H1 (cell line): ENCODE data around the gene LSM7. TPM values are rescaled to one million over a fixed set of nuclear protein-coding genes. Genes with fewer than 3 reads are reported as not detected.

Source experiments
- CTCF ChIA-PET: fragments of 300-600 bp; sonication (Branson Sonifier 250); formaldehyde crosslinking; loops from one replicate; lab custom pipeline; 2021; ENCODE audit not compliant: partially characterized antibody; lab: Charles Lee
- POLR2A ChIA-PET: fragments of 300-600 bp; sonication (Branson Sonifier 250); formaldehyde crosslinking; loops from one replicate; lab custom pipeline; 2021; ENCODE audit warnings: inconsistent platforms; ENCODE audit not compliant: partially characterized antibody; lab: Charles Lee
- DNase-seq, 2 experiments: peaks; one replicate each; pipeline versions ENCODE4 v3.0.0 to v3.0.0-alpha.2; 2010 to 2022; ENCODE audit warnings: low spot score in 2 of 2, low read depth in 1 of 2, mixed read lengths in 1 of 2
- FAIRE-seq: peaks from 2 replicates; lab custom pipeline; 2011; peaks lifted over from hg19 to GRCh38; lab: Jason Lieb, UNC
- H2AFZ ChIP-seq: 2 replicates; pipeline ENCODE4 v1.8.1; 2012; ENCODE audit warnings: low read length, inconsistent platforms
- H2AK5ac ChIP-seq: 2 replicates; pipeline ENCODE4 v1.6.1; 2013; ENCODE audit warnings: low read depth, low read length
- H2BK120ac ChIP-seq: replicated peaks from 2 replicates; pipeline ENCODE3; 2013; ENCODE audit warnings: low read depth, low read length, inconsistent platforms
- H2BK12ac ChIP-seq: 2 replicates; pipeline ENCODE4 v1.6.1; 2013; ENCODE audit warnings: low read depth, low read length
- H2BK15ac ChIP-seq: 2 replicates; pipeline ENCODE4 v1.6.1; 2013; ENCODE audit warnings: low read length
- H2BK20ac ChIP-seq: 2 replicates; pipeline ENCODE4 v1.6.1; 2013; ENCODE audit warnings: low read length
- H2BK5ac ChIP-seq: 2 replicates; pipeline ENCODE4 v1.6.1; 2013; ENCODE audit warnings: low read depth, low read length
- H3K14ac ChIP-seq: 2 replicates; pipeline ENCODE4 v1.6.1; 2013; ENCODE audit warnings: inconsistent platforms; ENCODE audit not compliant: insufficient read length
- H3K18ac ChIP-seq: 2 replicates; pipeline ENCODE4 v1.6.1; 2013; ENCODE audit warnings: low read length; ENCODE audit errors: extremely low read depth
- H3K23ac ChIP-seq: 2 replicates; pipeline ENCODE4 v1.6.1; 2013; ENCODE audit warnings: inconsistent platforms; ENCODE audit not compliant: insufficient read length
- H3K23me2 ChIP-seq: 2 replicates; pipeline ENCODE4 v1.6.1; 2013; ENCODE audit warnings: low read depth, low read length
- H3K27ac ChIP-seq: 2 replicates; pipeline ENCODE4 v1.6.1; 2011; ENCODE audit warnings: low read depth, low read length, inconsistent platforms
- H3K27me3 ChIP-seq, 4 experiments: replicated peaks in 1 of 4; 1 replicate in 1 of 4; 2 replicates in 3 of 4; pipeline versions ENCODE4 v1.6.1 to v1.8.1; 2011 to 2013; ENCODE audit warnings: low read length in 3 of 4, mild to moderate bottlenecking in 3 of 4, inconsistent platforms in 2 of 4, mixed read lengths in 2 of 4, moderate library complexity in 1 of 4; ENCODE audit not compliant: control insufficient read depth in 3 of 4, insufficient read depth in 3 of 4; ENCODE audit errors: extremely low read depth in 1 of 4
- H3K36me3 ChIP-seq, 4 experiments: 2 replicates each; pipeline versions ENCODE4 v1.6.1 to v1.8.1; 2011 to 2013; ENCODE audit warnings: mild to moderate bottlenecking in 4 of 4, low read length in 3 of 4, moderate library complexity in 2 of 4, control low read depth in 1 of 4, inconsistent platforms in 1 of 4; ENCODE audit not compliant: insufficient read depth in 4 of 4, control insufficient read depth in 2 of 4
- H3K4ac ChIP-seq: replicated peaks from 2 replicates; pipeline ENCODE3; 2013; ENCODE audit warnings: low read length, low read depth, mixed read lengths, inconsistent platforms; ENCODE audit not compliant: insufficient read length
- H3K4me1 ChIP-seq, 4 experiments: replicated peaks in 1 of 4; 1 replicate in 1 of 4; 2 replicates in 3 of 4; pipeline versions ENCODE4 v1.6.1 to v1.8.1; 2011 to 2013; ENCODE audit warnings: low read length in 3 of 4, inconsistent platforms in 2 of 4, mixed read lengths in 1 of 4; ENCODE audit not compliant: insufficient read depth in 4 of 4, control insufficient read depth in 3 of 4
- H3K4me2 ChIP-seq, 2 experiments: 2 replicates each; pipeline versions ENCODE4 v1.6.1 to v1.8.1; 2011 to 2013; ENCODE audit warnings: low read depth in 2 of 2, low read length in 2 of 2, control low read depth in 1 of 2, inconsistent platforms in 1 of 2, mild to moderate bottlenecking in 1 of 2; ENCODE audit not compliant: insufficient read depth in 1 of 2
- H3K4me3 ChIP-seq, 4 experiments: fragments of 200-600, 300-600 bp in 1 of 4; sonication (generic), shearing (Covaris generic), sonication (Bioruptor Twin) in 1 of 4; 2 replicates each; pipeline versions ENCODE4 v1.5.1 to v1.8.1; 2011 to 2016; ENCODE audit warnings: low read length in 4 of 4, low read depth in 3 of 4, control low read depth in 2 of 4, inconsistent platforms in 2 of 4, mild to moderate bottlenecking in 2 of 4, mixed read lengths in 1 of 4, moderate library complexity in 1 of 4; ENCODE audit not compliant: insufficient read depth in 2 of 4; ENCODE audit errors: extremely low read depth in 1 of 4
- H3K56ac ChIP-seq: replicated peaks from 2 replicates; pipeline ENCODE3; 2013; ENCODE audit warnings: low read depth, mild to moderate bottlenecking, mixed read lengths, low read length, inconsistent platforms; ENCODE audit not compliant: insufficient read length
- H3K79me1 ChIP-seq: 2 replicates; pipeline ENCODE4 v1.6.1; 2013; ENCODE audit warnings: low read depth, low read length, control low read depth
- H3K79me2 ChIP-seq, 2 experiments: 2 replicates each; pipeline versions ENCODE4 v1.6.1 to v1.8.1; 2012 to 2013; ENCODE audit warnings: low read length in 2 of 2, mild to moderate bottlenecking in 2 of 2, inconsistent platforms in 1 of 2; ENCODE audit not compliant: insufficient read depth in 2 of 2, control insufficient read depth in 1 of 2
- H3K9ac ChIP-seq, 4 experiments: replicated peaks in 1 of 4; 1 replicate in 1 of 4; 2 replicates in 3 of 4; pipeline versions ENCODE4 v1.6.1 to v1.8.1; 2011 to 2013; ENCODE audit warnings: low read depth in 3 of 4, low read length in 3 of 4, control low read depth in 2 of 4, mild to moderate bottlenecking in 2 of 4, moderate library complexity in 2 of 4, inconsistent platforms in 1 of 4; ENCODE audit errors: extremely low read depth in 1 of 4
- H3K9me3 ChIP-seq, 2 experiments: 2 replicates each; pipeline versions ENCODE4 v1.6.1 to v1.8.1; 2012 to 2013; ENCODE audit warnings: mild to moderate bottlenecking in 2 of 2, moderate library complexity in 2 of 2, control low read depth in 1 of 2, inconsistent platforms in 1 of 2, low read depth in 1 of 2, low read length in 1 of 2, mixed read lengths in 1 of 2; ENCODE audit not compliant: insufficient read depth in 2 of 2
- H4K20me1 ChIP-seq, 2 experiments: replicated peaks in 1 of 2; 2 replicates each; pipeline versions ENCODE3 to v1.8.1; 2011 to 2013; ENCODE audit warnings: inconsistent platforms in 2 of 2, low read length in 2 of 2, mild to moderate bottlenecking in 1 of 2; ENCODE audit not compliant: insufficient read depth in 2 of 2, control insufficient read depth in 1 of 2
- H4K5ac ChIP-seq: 2 replicates; pipeline ENCODE4 v1.6.1; 2013; ENCODE audit warnings: low read length, low read depth, mixed read lengths, inconsistent platforms; ENCODE audit not compliant: insufficient read length
- H4K8ac ChIP-seq: 2 replicates; pipeline ENCODE4 v1.8.0; 2013; ENCODE audit warnings: mild to moderate bottlenecking, moderate library complexity, low read length, inconsistent platforms; ENCODE audit not compliant: insufficient read depth; ENCODE audit errors: extremely low read depth
- H4K91ac ChIP-seq: replicated peaks from 2 replicates; pipeline ENCODE3; 2013; ENCODE audit warnings: low read length, mixed read lengths, inconsistent platforms; ENCODE audit not compliant: insufficient read length
- CBX5 ChIP-seq: fragments of 300-800, 300-1000 bp; sonication (generic); IDR thresholded peaks from 2 replicates; pipeline ENCODE4 v1.7.1; 2016; ENCODE audit warnings: antibody characterized with exemption, low read length, low read depth
- CTBP2 ChIP-seq: IDR thresholded peaks from 2 replicates; pipeline ENCODE4 v1.7.0; 2011; ENCODE audit warnings: borderline replicate concordance, mild to moderate bottlenecking, moderate library complexity, mixed read lengths, low read length; ENCODE audit not compliant: insufficient read depth, insufficient read length
- SRF ChIP-seq: IDR thresholded peaks from 2 replicates; pipeline ENCODE4 v1.6.1; 2011; ENCODE audit warnings: mild to moderate bottlenecking, low read depth, low read length, moderate library complexity
- WGBS, 2 experiments: shearing (Covaris generic) in 1 of 2; methylation state at CpG; one replicate each; pipeline versions ENCODE4 v1.1.6 to v1.1.7; 2013 to 2015; ENCODE audit warnings: low lambda C conversion rate in 2 of 2, mixed read lengths in 2 of 2, inconsistent platforms in 1 of 2, low coverage in 1 of 2, missing lambda C conversion rate in 1 of 2; ENCODE audit not compliant: insufficient replicate concordance in 2 of 2, insufficient coverage in 1 of 2, insufficient read length in 1 of 2; ENCODE audit errors: extremely low coverage in 1 of 2, missing lambda C conversion rate in 1 of 2; 5-methylcytosine and 5-hydroxymethylcytosine counted together
- polyA plus RNA-seq, 7 experiments: library from polyadenylated mRNA; depleted of rRNA in 3 of 7; stranded (reverse) in 5 of 7; unstranded in 2 of 7; fragments of >200 nt in 5 of 7; fragments of 200-250 nt in 2 of 7; gene quantifications; 1 replicate in 5 of 7; 2 replicates in 1 of 7; 4 replicates in 1 of 7; pipeline versions ENCODE4 v1.2.1 to v1.2.3, GENCODE V29; 2011 to 2013; ENCODE audit warnings: missing spikeins in 2 of 7, mixed read lengths in 2 of 7
- total RNA-seq: library from RNA; stranded (reverse); fragmentation: NEBNext Ultra II Directional; extraction: Animal tissue kit (Norgen Biotek cat#: 25700); gene quantifications from 2 replicates; pipeline ENCODE4 v1.2.1, GENCODE V29; 2021

The LSM7 gene
- total and polyA plus RNA-seq, 2 of the 8 experiments (the other 6 are each of a cell fraction or from before 2014, with no cell fraction given) = 228 to 1,335 TPM

DNA sequence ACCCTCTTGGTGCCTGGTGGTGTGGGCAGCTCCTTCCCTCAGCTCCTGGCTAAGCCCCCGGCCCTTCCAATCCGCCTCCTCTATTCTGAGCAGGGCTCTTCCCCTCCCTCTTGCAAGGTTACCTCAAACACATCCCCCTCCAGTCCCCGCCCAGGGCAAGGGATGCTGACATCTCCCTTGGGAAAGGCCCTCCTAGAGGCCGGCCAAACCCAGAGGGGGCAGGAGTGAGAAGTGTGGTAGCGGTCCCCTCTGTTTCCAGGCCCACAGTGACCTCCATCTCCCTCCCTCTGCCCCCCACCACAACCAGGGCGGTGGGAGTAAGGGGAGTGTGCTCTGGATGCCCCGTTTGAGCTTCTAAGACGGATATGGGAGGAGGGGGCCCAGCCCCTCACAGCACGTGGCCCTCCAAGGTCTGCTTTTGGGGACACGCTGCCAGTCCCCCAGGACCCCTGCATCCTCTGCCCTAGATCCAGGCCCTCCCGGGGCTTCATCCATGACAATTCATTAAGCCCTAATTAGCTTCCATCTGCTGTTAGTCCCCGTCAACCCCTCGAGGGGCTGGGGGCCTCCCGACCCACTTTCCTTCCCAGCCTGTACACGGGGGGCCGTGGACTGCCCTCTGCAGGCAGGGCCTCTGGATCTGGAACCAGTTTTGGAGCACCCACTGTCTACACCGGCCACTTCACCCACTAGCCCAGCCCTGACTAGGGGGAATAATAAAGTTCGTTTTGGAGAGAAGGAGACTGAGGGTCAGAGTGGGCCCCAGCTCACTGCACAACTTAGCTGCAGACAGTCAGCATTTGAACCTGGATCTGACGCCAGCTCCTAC lies 22.7 kb downstream of the LSM7 start:
- ChIA-PET CTCF (interaction anchor here (0.9 to 2.6 kb wide), 8 partner anchors 9 to 318 kb away, joined by 3 to 10 read pairs (median 6); no protein-coding TSS in a partner anchor), POLR2A (interaction anchor here (0.8 to 2.0 kb wide), 7 partner anchors 11 to 170 kb away, joined by 3 to 10 read pairs (median 4); partner anchors contain the start of gene GADD45B)
- Histone ChIP-seq H4K5ac (no peak overlapping the region), H3K27me3 (peaks cover 7 to 47% (median 34%) of the 10 kb centered on the region in 4 experiments), H3K23ac (no peak overlapping the region), H3K79me1 (no peaks in the 10 kb centered on the region), H2BK5ac (no peak overlapping the region), H2BK12ac (no peak overlapping the region), H2AFZ (no peak overlapping the region), H3K9ac (no peak overlapping the region), H3K9me3 (no peaks in the 10 kb centered on the region), H3K4me2 (no peak overlapping the region), H2AK5ac (no peak overlapping the region), H3K56ac (no peak overlapping the region), H3K23me2 (peaks cover 2% of the 10 kb centered on the region; the same call in 1 of the 2 replicates), H3K18ac (no peak overlapping the region), H4K91ac (no peak overlapping the region), H3K4me1 (peaks cover 0 to 19% (median 7%) of the 10 kb centered on the region in 4 experiments; a peak in 5 of 7 replicates), H3K36me3 (no peaks in the 10 kb centered on the region), H4K20me1 (peaks cover 0 to 3% of the 10 kb centered on the region in 2 experiments), H3K79me2 (no peaks in the 10 kb centered on the region), H2BK15ac (0 out of 2 replicates have a peak overlapping the region, but pooled peaks have one; percentile 16), H3K14ac (no peak overlapping the region), H2BK120ac (no peak overlapping the region), H3K27ac (no peak overlapping the region), H3K4me3 (no peak overlapping the region), H3K4ac (no peak overlapping the region), H4K8ac (no peak overlapping the region), H2BK20ac (no peak overlapping the region)
- WGBS, 2 experiments = 78% methylated on average over 19 of the region's 19 CpGs; no CpG with 5 or more reads in 1 of the 2 experiments
- no peak for TF ChIP-seq CBX5
- TF ChIP-seq SRF = no peak
- no peak for TF ChIP-seq CTBP2
- FAIRE-seq (no peak), DNase-seq (no peak)
